Measurements from ENCODE around the gene MYBPH.

MYBPH gene

GRCh38 chr1:203120325-203121153, 55.1 kb downstream of the MYBPH start:
- H3K27me3 ChIP-seq (ENCODE audit: insufficient read depth, low read length, poor library complexity), result peaks cover 46% of the 10 kb centered on the region
- no peak overlapping the region for H2AFZ ChIP-seq (ENCODE audit: low read depth, low read length)
- H3K9ac ChIP-seq (ENCODE audit: low read depth, low read length), result no peak overlapping the region
- H3K4me1 ChIP-seq (ENCODE audit: insufficient read depth, low read length), result no peaks in the 10 kb centered on the region
- no peaks in the 10 kb centered on the region for H3K79me2 ChIP-seq (ENCODE audit: insufficient read depth, low read length)
- H3K36me3 ChIP-seq (ENCODE audit: insufficient read depth, low read length), result no peaks in the 10 kb centered on the region
- no peak overlapping the region for H3K27ac ChIP-seq (ENCODE audit: low read length)
- H3K4me3 ChIP-seq (ENCODE audit: low read depth in 1 of 2, low read length in 2 of 2), result no peak overlapping the region
- no peaks in the 10 kb centered on the region for H3K9me3 ChIP-seq (ENCODE audit: insufficient read depth, low read length, severe bottlenecking)
- DNase-seq, result no peak
- peaks cover 4% of the 10 kb centered on the region; the same call in 1 of the 2 replicates for H4K20me1 ChIP-seq (ENCODE audit: insufficient read depth, low read length)
- no peak overlapping the region for H3K4me2 ChIP-seq (ENCODE audit: insufficient read depth, low read length)
- no peak for ATAC-seq (ENCODE audit: insufficient read depth, low read depth)
- TF ChIP-seq EZH2 (IDR thresholded peaks at IDR 0.05; ENCODE audit: borderline replicate concordance, low read depth, low read length, severe bottlenecking), result no peak
- no peak for TF ChIP-seq CTCF (IDR thresholded peaks at IDR 0.05; ENCODE audit: borderline replicate concordance, extremely low read depth, low read length, poor library complexity, severe bottlenecking)

All from DND-41 (cell line).